Lung microvascular endothelial cell (primary cell): Measurements from ENCODE around the gene LMBRD2. TPM values are rescaled to one million over a fixed set of nuclear protein-coding genes. Genes with fewer than 3 reads are reported as not detected.
"Not testable (repeated sequence)": the region's sequence is repeated elsewhere in the genome, so short reads cannot be mapped to it uniquely, and the experiment has no call there.

Experiments used
- DNase-seq, 2 donors: peaks; one replicate each; pipeline versions ENCODE4 v3.0.0 to v3.0.0-alpha.2; 2010; ENCODE audit warnings: low read depth in 2 of 2
- total RNA-seq: library from RNA; depleted of rRNA; stranded (reverse); fragments of >200 nt; gene quantifications from 2 replicates; pipeline ENCODE4 v1.2.1, GENCODE V29; 2014

Gene LMBRD2
- total RNA-seq, 1 donor from 2014 or later = 7.9 TPM

DNA sequence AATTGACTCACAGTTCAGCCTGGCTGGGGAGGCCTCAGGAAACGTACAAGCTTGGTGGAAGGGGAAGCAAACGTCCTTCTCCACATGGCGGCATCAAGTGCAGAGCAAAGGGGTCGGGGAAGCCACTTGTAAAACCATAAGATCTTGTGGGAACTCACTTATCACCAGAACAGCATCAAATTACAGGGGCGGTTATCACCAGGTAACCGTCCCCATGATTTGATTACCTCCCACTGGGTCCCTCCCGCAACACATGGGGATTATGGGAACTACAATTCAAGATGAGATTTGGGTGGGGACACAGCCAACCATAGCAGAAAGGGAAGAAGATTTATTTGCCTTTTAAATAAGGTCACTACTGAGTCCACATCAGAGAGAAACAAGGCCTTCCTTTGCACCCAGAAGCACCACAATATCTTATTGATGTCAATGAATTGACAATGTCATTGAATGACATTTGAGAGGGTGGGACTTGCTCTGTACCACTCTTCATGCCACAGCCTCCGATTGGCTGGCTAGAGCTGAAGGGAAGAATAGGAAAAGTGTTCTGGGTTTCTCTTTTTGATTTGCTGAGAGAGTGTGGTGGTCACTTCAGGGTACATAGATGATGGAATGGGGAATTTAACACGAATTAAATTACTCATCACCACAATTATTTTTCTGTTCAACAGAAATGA is 11.3 kb upstream of the LMBRD2 start:
- DNase-seq = no peak

DNA sequence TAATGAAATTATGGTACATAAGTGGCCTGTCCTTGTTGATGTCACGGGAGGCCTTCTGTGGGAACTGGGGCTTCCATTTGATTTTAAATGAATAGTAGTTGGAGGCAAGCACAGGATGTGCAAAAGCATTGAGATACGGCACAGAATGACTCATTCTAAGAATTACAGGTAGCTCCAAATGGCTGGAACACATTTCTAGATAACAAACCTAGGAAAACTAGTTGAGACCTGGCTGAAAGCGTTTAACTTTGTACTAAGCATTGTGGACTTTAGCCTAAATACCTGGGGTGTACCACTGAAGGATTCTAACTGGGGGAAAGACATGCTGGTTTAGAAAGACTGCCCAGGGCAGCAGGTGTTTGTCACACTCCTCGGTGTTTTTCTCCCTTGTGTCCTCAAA is 9.7 kb upstream of the LMBRD2 start:
- no peak for DNase-seq

DNA sequence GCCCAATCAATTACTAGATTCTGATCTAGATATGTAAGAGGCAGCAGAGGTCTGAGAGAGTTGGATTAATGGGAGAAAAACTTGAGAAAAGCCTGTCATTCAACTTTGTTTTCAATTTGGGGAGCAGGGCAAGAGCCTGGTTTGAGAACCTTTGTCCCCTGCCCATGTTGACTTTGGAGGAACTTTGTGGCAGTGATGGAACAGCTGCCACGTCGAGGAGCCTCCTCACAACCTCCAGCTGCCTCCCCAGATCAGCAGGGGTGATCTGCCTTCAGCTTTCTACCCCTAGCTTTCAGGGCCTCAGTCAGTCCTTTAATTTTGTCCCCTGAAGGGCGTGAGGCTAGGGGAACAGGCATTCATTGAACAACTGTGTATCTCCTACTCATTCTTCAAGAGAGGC is 8.9 kb upstream of the LMBRD2 start:
- DNase-seq = no peak

DNA sequence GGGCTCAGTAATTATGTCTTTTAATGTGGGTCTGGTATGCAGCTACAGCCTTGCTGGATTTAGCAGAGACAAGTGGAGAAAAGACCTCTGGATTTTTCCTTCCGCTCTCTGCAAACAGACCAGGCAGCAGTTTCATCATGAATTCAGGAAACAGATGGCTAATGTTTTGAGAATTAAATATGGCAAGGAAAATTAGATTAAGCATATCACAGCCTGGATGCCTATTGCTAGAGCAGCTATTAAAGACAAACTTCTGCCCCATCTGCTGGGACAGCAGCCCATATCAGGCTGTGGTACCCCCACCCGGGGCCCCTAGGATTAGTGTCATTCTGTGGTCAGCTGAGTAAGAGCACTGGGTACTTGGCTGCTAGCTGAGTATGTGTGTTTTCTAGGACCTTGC is 6.5 kb upstream of the LMBRD2 start:
- DNase-seq = peak; percentile 7 to 39

DNA sequence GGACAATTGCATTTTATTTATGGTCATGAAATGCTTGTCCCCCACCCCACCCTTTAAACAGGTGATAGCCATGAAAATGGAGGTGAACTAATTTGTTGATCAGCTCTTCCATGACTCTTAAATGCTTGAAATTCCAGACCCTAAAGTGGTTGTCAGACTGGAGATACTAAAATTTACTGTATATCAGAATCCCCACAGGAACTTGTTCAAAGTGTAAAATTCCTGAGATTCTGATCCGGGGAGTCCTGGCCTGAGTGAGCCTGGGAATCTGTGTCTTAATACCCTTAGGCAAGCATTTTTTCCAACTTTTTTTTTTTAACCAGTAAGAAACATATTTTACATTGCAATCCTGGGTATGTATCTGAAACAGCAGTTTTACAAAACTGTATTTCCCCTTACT is 4.9 kb upstream of the LMBRD2 start:
- DNase-seq = no peak

DNA sequence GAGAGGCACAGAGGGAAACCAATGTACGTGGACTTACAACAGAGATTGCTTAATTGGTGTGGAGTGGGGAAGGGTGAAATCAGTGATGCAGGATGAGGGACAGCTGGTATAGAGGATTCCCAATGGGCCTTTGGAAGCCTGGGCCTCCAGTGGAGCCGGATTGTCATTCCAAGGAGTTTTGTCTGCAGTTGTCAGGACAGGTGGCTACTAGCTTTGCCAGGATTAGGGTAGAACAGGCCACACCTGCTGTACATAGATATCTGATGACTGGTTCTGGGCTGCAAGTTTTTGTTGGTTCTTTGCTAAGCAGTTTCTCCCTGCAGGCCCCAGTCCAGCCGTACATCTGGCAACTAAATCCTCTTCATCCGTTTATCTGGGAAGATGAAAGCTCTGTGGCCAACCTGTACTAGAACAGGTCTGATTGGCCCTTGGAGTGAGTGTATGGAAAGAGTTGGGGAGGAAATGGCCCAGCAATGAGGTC is 4.5 kb upstream of the LMBRD2 start:
- peak; percentile 3 to 51 for DNase-seq

DNA sequence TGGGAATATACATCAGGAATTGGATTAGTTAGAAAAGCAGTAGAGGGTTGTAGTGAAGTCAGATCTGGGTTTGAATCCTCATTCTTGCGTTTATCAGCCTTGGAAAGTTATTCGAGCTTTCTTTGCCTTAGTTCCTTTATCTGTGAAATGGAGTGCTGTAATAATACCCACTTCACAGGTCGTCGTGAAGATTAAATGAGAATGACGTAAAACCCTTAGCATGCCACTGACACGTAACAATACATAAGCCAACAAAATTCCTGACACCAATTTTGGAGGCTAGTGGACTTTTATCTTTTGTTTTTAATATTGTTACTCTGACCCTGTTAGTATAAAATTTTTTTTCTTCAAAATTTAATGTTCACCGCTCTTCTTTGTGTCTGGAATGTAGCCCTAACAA is 3.6 kb upstream of the LMBRD2 start:
- DNase-seq = no peak

DNA sequence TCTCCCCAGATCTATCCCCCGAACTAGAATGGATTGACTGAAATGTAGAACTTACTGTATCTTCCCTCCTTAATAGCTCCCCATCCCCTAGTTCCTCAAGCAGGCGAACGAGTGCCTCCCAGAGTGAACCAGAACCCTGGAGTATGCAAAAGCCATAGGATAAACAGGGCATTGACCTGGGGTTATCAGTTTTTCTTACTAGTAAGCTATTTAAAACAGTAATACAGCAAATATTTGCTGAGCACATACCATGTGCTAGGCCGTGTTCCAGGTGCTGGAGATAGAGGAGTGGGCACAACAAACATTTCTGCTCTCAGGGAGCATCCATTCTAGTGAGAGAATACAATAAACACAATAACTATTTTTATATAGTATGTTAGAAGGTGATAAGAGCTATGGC is 2.0 kb upstream of the LMBRD2 start:
- DNase-seq = no peak

DNA sequence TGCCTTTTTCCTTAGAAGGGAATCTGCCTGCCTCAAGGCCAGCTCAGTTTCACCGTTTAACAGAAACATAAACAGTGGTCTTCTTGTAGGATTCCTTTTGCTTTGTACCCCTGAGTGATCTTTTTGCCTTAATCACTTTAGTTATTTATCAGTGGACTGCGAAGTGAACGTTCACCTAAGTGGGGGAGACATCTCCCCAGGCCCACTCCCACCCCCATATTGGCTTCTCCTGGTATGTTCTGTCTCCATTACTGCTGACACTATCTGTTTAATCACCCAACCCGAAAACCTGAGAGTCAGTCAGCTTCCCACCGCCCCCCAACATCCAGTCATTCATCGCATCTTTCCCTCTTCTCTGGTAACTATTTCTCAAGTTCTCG is 1.6 kb upstream of the LMBRD2 start:
- no peak for DNase-seq

DNA sequence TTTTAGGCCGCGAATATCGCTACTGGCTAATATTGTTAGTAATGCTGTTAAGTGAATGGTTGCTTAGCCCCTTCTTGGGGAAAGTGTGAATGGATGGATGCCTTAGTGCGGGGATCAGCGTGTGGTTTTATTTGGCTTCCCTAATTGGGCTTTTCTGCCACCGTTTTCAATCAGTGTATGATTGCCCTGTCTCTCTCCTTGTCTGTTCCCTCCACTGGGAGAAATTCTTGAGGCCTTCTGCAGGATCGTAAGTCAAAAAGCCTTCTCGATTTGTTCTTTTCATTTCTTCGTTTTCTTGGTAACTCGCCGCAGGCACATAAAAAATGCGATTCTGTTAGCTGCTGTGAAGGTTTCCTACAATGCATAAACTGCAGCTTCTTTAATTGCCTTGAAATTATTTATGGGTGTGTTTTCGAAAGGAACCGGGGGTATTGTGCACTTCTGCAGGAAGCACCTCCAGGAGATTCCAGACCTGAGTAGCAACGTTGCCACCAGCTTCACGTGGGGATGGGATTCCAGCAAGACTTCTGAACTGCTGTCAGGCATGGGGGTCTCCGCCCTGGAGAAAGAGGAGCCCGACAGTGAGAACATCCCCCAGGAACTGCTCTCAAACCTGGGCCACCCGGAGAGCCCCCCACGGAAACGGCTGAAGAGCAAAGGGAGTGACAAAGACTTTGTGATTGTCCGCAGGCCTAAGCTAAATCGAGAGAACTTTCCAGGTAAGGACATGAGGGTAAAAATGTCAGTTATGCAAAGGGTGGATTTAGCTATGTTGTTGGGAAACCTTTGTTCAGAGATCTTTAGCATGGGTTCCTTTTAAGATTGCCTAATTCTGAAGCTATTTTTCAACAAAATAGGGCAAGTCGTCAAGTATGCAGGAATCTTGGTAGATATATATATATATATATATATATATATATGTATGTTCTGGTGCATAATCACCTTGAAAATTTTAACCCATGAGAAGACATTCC is 924 bp upstream of the LMBRD2 start:
- DNase-seq = peak; percentile 4 to 26

DNA sequence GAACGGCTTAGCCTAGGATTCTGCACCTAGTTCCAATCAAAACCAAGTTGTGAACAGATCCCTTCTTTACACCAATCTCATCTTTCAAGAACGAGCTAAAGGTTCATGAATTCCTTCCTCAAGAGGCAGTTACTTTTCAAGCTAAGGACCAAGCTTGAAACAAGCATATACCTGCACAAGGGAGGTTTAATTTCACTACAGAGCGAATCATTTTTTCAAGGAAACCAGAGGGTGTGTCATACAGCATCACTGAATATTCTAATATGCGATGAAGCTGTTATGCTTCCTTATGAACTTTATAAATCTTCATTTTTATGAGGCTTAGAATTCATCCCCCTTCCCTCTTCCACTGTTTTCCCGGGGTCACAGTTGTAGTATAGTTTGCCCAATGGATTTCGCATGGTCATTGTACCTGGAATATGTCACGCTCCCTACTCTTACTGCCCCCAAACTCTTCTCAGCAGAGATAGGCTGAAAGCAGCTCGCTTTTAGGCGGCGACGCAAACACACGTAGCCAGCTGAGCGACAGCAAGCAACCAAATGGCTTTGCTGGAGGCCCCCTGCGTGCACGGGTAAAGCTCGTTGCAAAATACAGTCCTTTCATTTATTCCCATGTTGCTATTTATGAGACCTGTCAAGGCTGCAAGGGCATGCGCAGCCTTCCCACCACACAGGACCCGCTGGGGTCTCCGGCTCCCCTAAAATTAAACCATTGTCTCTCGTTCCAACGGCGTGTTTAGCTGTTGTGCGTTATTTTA is 832 bp downstream of the LMBRD2 start:
- DNase-seq = peak; percentile 66 to 80

DNA sequence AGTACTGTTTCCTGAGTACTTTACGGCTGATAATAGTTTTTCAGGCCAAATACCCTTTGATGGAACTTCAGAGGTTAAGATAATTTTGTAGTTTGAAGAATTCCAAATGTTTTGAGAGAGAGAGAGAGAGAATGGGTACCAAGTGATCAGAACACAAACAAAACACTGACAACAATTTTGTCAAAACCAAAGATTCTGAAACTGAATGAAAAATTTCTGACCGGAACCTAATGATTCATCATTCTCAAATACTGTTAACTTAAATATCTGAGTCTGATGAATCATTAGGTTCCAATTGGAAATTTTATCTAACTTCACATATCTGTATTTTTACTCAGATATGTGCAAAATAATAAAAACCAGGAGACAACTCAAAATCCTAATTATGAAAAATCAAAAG is 4.0 kb downstream of the LMBRD2 start:
- peak in 1 of 2 donors; percentile 42 for DNase-seq

DNA sequence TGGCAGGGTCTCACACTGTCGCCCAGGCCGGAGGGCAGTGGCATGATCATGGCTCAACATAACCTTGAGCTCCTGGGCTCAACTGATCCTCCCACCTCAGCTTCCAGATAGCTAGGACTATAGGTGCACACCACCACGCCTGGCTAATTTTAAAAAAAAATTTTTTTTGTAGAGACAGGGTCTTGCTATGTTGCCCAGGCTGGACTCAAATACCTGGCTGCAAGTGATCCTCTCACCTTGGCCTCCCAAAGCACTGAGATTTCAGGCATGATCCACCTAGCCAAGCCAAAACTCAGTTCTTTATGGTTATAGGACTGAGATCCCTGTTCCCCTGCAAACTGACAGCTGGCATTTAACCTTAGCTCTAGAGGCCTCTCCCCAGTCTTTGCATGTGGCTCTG is 5.3 kb downstream of the LMBRD2 start:
- no peak for DNase-seq

DNA sequence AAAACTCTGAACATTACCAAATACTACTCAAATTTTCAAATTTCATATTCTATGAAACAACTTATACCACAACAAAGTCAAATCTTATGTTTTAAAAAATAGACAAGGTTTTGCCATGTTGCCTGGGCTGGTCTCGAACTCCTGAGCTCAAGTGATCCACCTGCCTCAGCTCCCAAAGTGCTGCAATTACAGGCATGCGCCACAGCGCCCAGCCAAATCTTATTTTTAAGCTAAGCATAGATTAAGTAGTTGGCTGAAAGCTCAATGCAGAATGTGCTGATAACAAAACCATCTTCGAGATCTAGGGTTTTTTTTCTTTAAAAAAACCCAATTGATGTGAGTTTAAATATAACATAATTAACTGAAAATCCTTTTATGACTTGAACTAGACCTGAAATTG is 6.4 kb downstream of the LMBRD2 start:
- no peak for DNase-seq

DNA sequence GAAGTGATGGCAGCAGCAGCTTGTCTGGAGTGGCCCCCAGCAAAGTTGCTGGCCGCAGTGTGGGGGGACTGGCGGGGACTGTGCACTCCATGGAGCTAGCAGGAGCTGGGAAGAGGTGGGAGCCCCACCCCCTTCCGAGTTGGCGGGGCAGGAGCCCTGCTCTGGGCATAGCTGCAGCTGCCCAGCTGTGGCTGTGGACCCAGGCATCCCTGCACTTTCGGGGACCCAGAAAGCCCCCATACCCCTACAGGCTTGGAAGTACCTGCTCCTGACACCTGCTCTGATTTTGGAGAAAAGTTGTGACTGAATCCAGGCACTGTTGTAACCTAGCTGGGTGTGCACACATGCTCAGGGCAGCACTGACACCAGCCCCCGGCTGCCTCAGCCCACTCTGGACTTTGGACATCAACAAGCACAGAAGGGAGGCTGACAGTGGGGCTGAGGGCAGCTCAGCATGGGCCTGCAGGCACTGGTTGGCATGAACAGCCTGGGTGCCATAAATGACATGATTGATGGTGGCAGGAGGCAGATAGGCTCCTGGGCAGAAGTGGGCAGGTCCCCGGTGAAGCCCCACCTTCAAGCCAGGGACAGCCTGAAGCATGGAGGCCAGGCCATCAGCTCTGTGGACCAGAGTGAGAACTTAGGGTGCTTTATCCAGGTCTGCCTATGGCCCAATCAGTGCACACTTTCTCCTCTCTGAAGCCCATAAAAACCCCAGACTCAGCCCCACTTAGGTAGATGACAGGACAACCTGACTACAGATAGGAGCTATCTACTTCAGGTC is 12.6 kb downstream of the LMBRD2 start:
- no peak for DNase-seq

DNA sequence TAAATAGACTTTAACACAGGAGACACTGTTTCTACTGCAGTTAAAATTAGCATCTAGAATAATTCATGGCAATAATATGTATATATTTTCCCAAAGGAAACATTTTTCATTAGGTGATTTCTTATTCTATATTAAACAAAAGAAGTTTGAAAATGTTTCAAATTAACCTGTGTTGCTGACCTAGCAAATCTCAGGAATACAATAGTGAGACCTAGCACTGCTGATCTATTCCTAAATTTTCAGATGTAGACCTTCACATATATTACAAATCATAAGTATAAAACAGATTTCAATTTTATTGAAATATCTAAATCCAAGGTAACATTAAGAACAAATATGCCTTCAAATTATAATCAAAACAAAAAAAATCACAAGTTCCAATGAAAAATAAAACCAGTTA is 15.1 kb downstream of the LMBRD2 start:
- DNase-seq = no peak

DNA sequence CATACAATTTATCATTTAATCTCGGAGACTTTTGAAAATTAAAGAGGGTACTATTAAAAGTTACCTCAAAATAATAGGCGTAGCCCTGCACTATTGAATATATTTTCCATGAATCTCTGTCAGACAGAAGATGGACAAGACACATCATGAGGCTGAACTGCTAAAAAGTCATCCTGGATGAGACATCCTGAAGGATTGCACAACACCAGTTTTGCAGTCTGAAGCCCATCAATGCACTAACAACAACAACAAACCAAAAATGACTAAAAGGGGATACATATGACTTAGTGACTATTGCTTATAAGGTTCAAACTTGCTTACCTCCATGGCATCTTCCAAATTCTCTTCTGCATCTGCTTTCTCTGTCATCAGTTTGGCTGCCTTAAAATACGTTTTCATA is 15.7 kb downstream of the LMBRD2 start:
- DNase-seq = no peak

DNA sequence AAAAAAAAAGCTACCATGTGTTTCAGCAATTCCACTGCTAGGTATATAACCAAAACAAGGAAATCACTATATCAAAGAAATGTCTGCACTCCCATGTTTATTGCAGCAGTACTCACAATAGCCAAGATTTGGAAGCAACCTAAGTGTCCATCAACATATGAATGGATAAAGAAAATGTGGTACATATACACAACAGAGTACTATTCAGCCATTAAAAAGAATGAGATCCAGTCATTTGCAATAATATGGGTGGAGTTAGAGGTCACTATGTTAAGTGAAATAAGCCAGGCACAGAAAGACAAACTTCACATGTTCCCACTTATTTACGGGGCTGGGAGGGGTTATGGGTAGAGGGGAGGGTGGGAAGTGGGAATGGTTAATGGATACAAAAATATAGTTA is 18.7 kb downstream of the LMBRD2 start:
- DNase-seq = not testable (repeated sequence)

DNA sequence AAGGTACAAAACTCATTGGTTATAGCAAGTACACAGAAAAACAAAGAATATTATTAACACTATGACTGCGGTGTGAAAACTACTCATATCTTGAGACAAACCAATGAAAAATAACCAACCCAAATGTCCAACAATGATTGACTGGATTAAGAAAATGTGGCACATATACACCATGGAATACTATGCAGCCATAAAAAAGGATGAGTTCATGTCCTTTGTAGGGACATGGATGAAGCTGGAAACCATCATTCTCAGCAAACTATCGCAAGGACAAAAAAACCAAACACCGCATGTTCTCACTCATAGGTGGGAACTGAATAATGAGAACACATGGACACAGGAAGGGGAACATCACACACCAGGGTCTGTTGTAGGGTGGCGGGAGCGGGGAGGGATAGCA is 22.0 kb downstream of the LMBRD2 start:
- not testable (repeated sequence) for DNase-seq

DNA sequence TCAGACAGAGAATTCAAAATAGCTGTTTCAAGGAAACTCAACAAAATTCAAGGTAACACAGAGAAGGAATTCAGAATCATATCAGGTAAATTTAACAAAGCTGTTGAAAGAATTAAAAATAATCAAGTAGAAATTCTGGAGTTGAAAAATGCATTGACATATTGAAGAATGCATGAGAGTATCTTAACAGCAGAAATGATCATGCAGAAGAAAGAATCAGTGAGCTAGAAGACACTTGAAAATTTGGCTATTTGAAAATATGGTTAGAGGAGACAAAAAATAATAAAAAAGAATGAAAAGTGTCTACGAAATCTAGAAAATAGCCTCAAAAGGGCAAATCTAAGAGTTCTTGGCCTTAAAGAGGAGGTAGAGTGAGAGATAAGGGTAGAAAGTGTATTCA is 22.9 kb downstream of the LMBRD2 start:
- DNase-seq = no peak

DNA sequence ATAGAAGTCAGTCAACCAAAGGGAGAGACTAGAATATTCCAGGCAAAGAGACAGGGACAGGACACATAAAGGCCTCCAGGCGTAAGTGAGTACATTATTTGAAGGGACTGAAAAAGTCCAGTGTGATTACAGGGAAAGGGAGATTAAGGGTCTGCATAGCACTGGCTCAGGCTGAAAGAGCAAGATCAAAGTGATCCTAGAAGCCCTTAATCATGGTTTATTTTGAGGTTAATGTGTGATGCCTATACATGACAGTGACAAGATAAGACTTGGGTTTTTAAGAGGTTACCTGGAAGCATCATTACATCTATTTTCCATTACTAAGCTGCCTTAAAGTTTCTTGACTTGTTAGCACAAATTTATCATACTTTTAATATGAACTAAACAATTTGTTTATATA is 25.8 kb downstream of the LMBRD2 start:
- no peak for DNase-seq
